ENCODE results near the gene CD44.
A peak's percentile ranks its signal among the peaks of the same experiment; 100 is the strongest.

The CD44 gene

GRCh38 chr11:35214226-35214770, 75.3 kb downstream of the CD44 start:
- Histone ChIP-seq H3K27me3 (no peaks in the 10 kb centered on the region), H3K4me1 (peaks cover 0 to 60% (median 18%) of the 10 kb centered on the region in 10 experiments; a peak in 12 of 20 replicates), H3K36me3 (peaks cover 65 to 98% (median 96%) of the 10 kb centered on the region in 11 experiments), H3K9me3 (replicated peaks in 1 of 11) (peaks cover 7 to 14% (median 12%) of the 10 kb centered on the region in 11 experiments; a peak in 21 of 22 replicates), H3K4me2 (peak overlapping the region in 4 of 11 experiments; percentile 19 to 89 (median 71); a peak in 8 of 22 replicates), H3K4me3 (no peak overlapping the region), H4K20me1 (peaks cover 0 to 24% (median 0%) of the 10 kb centered on the region in 11 experiments; a peak in 3 of 22 replicates), H3K27ac (peak overlapping the region in 4 of 11 experiments; percentile 13 to 96 (median 79); a peak in 7 of 22 replicates), H3K9ac (peak overlapping the region in 3 of 11 experiments; percentile 12 to 39 (median 34); a peak in 2 of 22 replicates)
- no peak for TF ChIP-seq Cebpa-rat (IDR thresholded peaks at IDR 0.05)

DNA sequence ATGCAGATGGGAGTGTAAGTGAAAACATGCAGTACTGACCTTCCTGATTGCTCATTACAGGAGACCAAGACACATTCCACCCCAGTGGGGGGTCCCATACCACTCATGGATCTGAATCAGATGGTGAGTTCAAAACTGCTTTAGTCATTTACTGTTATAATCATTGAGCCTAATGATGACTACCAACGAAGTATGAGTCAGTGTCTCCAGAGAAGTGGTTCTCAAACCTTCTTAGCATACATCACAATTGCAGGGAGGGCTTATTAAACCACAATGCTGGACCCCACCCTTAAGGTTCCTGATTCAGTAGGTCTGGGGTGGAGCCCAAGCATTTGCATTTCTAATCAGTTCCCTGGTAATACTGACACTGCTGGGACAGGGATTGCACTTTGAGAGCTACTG, 75.8 kb downstream of the CD44 start:
- Histone ChIP-seq H3K27ac (peak overlapping the region in 4 of 11 experiments; percentile 13 to 96 (median 79); a peak in 7 of 22 replicates), H3K9me3 (replicated peaks in 1 of 11) (peaks cover 3 to 9% (median 7%) of the 10 kb centered on the region in 11 experiments; a peak in 21 of 22 replicates), H3K4me1 (peaks cover 0 to 60% (median 18%) of the 10 kb centered on the region in 10 experiments; a peak in 12 of 20 replicates), H3K9ac (peak overlapping the region in 3 of 11 experiments; percentile 12 to 39 (median 34); a peak in 2 of 22 replicates), H4K20me1 (peaks cover 0 to 20% (median 0%) of the 10 kb centered on the region in 11 experiments; a peak in 3 of 22 replicates), H3K4me2 (peak overlapping the region in 4 of 11 experiments; percentile 19 to 89 (median 71); a peak in 8 of 22 replicates), H3K36me3 (peaks cover 65 to 98% (median 96%) of the 10 kb centered on the region in 11 experiments), H3K27me3 (no peaks in the 10 kb centered on the region), H3K4me3 (no peak overlapping the region)
- no peak for TF ChIP-seq Cebpa-rat (IDR thresholded peaks at IDR 0.05)

- Histone ChIP-seq H3K4me2 (no peak overlapping the region), H3K9me3 (replicated peaks in 1 of 11) (no peaks in the 10 kb centered on the region), H4K20me1 (peaks cover 0 to 16% (median 0%) of the 10 kb centered on the region in 11 experiments; a peak in 3 of 22 replicates), H3K27me3 (no peaks in the 10 kb centered on the region), H3K4me1 (peaks cover 0 to 49% (median 15%) of the 10 kb centered on the region in 10 experiments; a peak in 12 of 20 replicates), H3K36me3 (peaks cover 66 to 98% (median 96%) of the 10 kb centered on the region in 11 experiments), H3K27ac (peak overlapping the region in 2 of 11 experiments; percentile 94 to 96; a peak in 1 of 22 replicates), H3K4me3 (no peak overlapping the region), H3K9ac (no peak overlapping the region)
- TF ChIP-seq Cebpa-rat (IDR thresholded peaks at IDR 0.05): no peak
Observed at GRCh38 chr11:35215945-35216344, 77.0 kb downstream of the CD44 start.

- Histone ChIP-seq H3K9ac (no peak overlapping the region), H3K4me3 (no peak overlapping the region), H3K4me2 (no peak overlapping the region), H4K20me1 (peaks cover 0 to 13% (median 0%) of the 10 kb centered on the region in 11 experiments; a peak in 3 of 22 replicates), H3K4me1 (peaks cover 0 to 39% (median 6%) of the 10 kb centered on the region in 10 experiments; a peak in 11 of 20 replicates), H3K9me3 (replicated peaks in 1 of 11) (no peaks in the 10 kb centered on the region), H3K36me3 (peaks cover 77 to 100% (median 99%) of the 10 kb centered on the region in 11 experiments), H3K27ac (0 out of 22 replicates have a peak overlapping the region, but pooled peaks of 1 of the 11 experiments have one; percentile 94), H3K27me3 (no peaks in the 10 kb centered on the region)
- TF ChIP-seq Cebpa-rat (IDR thresholded peaks at IDR 0.05): no peak
Observed at GRCh38 chr11:35216962-35217678, 78.1 kb downstream of the CD44 start.

GRCh38 chr11:35218956-35219355, 80.0 kb downstream of the CD44 start:
- H3K9me3 ChIP-seq (replicated peaks in 1 of 11): no peaks in the 10 kb centered on the region
- peaks cover 96 to 100% (median 99%) of the 10 kb centered on the region in 11 experiments for H3K36me3 ChIP-seq
- no peak overlapping the region for H3K27ac ChIP-seq
- H3K4me3 ChIP-seq: no peak overlapping the region
- peaks cover 0 to 21% (median 0%) of the 10 kb centered on the region in 10 experiments; a peak in 8 of 20 replicates for H3K4me1 ChIP-seq
- no peak overlapping the region for H3K4me2 ChIP-seq
- TF ChIP-seq Cebpa-rat (IDR thresholded peaks at IDR 0.05): no peak
- no peak overlapping the region for H3K9ac ChIP-seq
- peaks cover 0 to 8% (median 0%) of the 10 kb centered on the region in 11 experiments; a peak in 2 of 22 replicates for H4K20me1 ChIP-seq
- H3K27me3 ChIP-seq: no peaks in the 10 kb centered on the region

GRCh38 chr11:35223371-35223796, 84.4 kb downstream of the CD44 start:
- Histone ChIP-seq H4K20me1 (peaks cover 0 to 9% (median 0%) of the 10 kb centered on the region in 11 experiments; a peak in 1 of 22 replicates), H3K4me1 (peaks cover 0 to 39% (median 13%) of the 10 kb centered on the region in 10 experiments; a peak in 12 of 20 replicates), H3K27me3 (no peaks in the 10 kb centered on the region), H3K9ac (no peak overlapping the region), H3K4me3 (no peak overlapping the region), H3K4me2 (no peak overlapping the region), H3K27ac (no peak overlapping the region), H3K36me3 (peaks cover 96 to 100% (median 100%) of the 10 kb centered on the region in 11 experiments), H3K9me3 (replicated peaks in 1 of 11) (peaks cover 0 to 18% (median 0%) of the 10 kb centered on the region in 11 experiments; a peak in 5 of 22 replicates)
- no peak for TF ChIP-seq Cebpa-rat (IDR thresholded peaks at IDR 0.05)

GRCh38 chr11:35223991-35224390, 85.0 kb downstream of the CD44 start:
- peaks cover 96 to 100% (median 100%) of the 10 kb centered on the region in 11 experiments for H3K36me3 ChIP-seq
- H3K9me3 ChIP-seq (replicated peaks in 1 of 11): peaks cover 0 to 20% (median 0%) of the 10 kb centered on the region in 11 experiments; a peak in 6 of 22 replicates
- no peaks in the 10 kb centered on the region for H3K27me3 ChIP-seq
- H3K27ac ChIP-seq: no peak overlapping the region
- H3K4me1 ChIP-seq: peaks cover 0 to 44% (median 13%) of the 10 kb centered on the region in 10 experiments; a peak in 12 of 20 replicates
- H3K4me2 ChIP-seq: no peak overlapping the region
- H3K9ac ChIP-seq: no peak overlapping the region
- H4K20me1 ChIP-seq: peaks cover 0 to 9% (median 0%) of the 10 kb centered on the region in 11 experiments; a peak in 2 of 22 replicates
- no peak for TF ChIP-seq Cebpa-rat (IDR thresholded peaks at IDR 0.05)
- H3K4me3 ChIP-seq: no peak overlapping the region

- Histone ChIP-seq H3K36me3 (peaks cover 96 to 100% (median 100%) of the 10 kb centered on the region in 11 experiments), H4K20me1 (peaks cover 0 to 9% (median 0%) of the 10 kb centered on the region in 11 experiments; a peak in 1 of 22 replicates), H3K27me3 (no peaks in the 10 kb centered on the region), H3K4me1 (peaks cover 0 to 44% (median 13%) of the 10 kb centered on the region in 10 experiments; a peak in 12 of 20 replicates), H3K4me3 (no peak overlapping the region), H3K9ac (no peak overlapping the region), H3K4me2 (peak overlapping the region in 2 of 11 experiments; percentile 48 to 59; a peak in 2 of 22 replicates), H3K9me3 (replicated peaks in 1 of 11) (peaks cover 0 to 40% (median 0%) of the 10 kb centered on the region in 11 experiments; a peak in 10 of 22 replicates), H3K27ac (peak overlapping the region in 2 of 11 experiments; percentile 75 to 79; a peak in 2 of 22 replicates)
- TF ChIP-seq Cebpa-rat (IDR thresholded peaks at IDR 0.05): no peak
Observed at GRCh38 chr11:35225946-35226520, 87.1 kb downstream of the CD44 start.

Measured in BLaER1 treated with 17β-estradiol and CSF1 and Interleukin-3, amounts not matched to agents 10 nM and 100 nM (cell line).